ENCODE data around the gene SNX5.

Gene SNX5

DNA sequence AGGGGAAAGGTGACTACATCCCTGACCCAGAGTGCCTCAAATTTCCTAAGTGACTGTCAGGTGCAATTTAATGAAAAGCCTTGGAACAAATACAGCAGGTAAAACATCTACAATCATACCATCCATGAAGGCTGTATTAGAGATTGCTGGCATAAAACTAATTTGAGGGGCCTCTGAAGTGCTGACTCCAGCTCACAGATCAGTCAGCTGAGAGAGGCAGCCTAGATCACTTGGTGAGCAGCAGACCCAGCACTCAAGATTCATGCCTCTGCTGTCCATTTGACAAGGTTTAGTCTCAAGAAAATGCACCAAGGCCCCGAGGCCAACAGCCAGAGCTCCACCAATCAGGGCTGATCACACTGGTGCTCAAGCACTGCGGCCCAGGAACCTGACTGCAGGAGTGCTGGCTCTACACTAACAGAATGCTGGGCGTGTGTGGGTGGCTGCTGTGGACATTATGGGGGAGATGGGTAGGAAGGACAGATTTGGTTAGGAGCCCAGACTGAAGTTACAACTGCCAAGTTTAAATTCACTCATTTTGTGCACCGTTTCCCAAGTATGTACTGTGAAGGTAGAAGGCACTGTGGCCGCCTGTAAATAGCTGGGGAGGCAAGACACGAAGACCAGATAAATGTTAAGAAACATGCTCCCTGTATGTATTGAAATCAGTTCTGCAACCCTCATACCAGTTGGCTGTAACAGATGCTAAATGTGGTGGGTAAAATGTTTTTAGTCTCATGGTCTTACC, 28.2 kb downstream of the SNX5 start:
- DNase-seq (ENCODE audit: low read depth) = no peak

- no peak for DNase-seq (ENCODE audit: low read depth)
Observed at GRCh38 chr20:17939622-17940223, 28.9 kb downstream of the SNX5 start.

DNA sequence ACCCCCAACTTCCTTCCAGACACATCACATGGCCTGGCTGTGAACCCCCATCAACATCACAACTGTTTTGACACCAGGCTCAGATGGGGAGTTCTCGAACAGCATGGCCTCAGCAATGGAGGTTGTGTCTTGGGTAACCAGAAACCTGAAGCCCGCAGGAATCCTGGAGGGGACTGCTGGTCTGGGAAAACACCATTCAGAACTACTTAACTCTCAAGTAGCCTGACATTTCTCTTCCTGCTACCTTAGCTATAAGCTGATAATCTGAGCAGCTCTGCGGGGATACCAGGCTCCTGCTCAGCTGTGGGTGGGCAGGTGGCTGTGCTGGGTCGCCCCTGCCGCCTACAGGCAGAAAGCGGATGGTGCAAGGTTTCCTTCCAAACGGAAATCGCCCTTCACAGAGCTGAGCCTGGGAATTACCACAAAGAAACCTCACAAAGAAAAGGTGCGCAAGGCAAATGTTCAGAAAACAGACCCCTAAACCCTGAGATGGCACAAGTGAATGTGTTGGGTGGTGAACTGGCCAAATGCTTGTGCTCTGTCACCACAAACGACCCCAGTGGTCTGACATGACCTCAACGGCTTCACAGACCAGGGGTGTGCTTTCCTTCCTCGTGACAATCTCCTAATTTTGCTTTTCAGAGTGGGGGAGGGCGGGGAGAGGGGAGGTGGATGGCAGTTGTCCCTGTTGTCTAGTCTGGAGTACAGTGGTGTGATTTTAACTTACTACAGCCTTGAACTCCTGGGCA, 29.5 kb downstream of the SNX5 start:
- DNase-seq (ENCODE audit: low read depth) = no peak

DNA sequence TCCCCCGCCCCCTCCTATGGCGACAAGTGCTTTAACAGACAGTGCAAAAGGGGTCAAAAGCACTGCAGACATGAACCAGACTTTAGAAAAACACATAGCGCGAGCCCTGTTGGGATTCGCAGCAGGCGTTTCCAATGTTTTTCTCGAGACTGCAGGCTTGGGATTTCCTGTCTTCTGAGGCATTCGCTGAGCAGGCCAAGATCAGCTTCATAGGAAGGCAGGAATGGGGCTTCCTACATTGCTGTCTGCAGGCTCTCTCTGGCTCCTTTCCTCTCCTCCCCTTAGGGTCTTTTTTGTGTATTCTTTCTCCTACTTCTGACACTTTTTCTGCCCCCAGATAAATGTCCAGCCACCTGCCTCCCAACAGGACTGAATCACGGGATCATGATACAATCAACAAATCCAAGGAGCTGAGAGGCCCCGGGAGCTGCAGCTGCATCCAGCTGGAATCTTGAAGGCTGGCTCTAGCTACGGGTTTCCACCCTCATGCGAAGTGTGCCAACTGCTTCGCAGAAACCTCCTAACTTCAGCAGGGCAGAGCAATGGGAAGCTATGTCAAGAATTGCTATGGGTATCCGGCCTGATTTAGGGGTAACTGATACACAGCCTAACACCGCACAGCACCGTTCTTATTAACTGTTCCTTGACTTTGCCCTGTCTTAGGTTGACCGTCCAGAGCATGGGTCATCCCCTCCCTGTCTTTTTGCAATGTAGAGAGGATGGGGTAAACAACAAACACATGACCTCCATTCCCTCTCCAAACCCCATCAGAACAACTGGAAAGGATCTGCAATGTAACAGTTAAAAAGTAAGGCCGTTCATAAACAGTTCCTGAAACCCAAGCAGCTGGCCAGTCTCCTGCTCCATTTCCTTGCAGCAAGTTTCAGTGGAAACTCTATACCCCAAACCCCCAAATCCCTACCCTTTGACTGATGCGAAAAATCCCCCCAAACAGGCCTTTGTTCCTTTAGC, 31.5 kb downstream of the SNX5 start:
- DNase-seq (ENCODE audit: low read depth) = no peak

DNA sequence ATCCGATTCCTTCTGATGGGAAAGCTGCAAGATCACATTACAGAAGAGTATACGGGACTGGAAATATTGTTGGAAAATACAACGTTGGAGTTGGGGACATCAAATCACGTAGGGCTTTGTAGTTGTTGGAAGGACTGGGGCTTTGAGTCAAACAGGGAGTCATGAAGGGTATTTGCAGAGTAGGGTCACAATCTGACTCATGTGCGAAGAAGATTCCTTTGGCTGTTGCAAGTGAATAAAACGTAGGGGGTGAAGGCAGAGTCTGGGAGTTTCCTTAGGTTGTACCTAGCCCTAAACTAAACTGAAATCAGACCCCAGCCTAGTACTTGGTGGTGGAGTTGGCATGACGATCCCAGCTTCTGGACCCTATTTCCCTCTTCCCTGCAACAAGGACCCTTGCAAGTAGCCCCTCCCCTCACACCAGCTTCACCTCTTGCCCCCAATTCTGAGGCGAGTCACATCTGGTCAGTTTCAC, 32.3 kb downstream of the SNX5 start:
- DNase-seq (ENCODE audit: low read depth) = no peak

GRCh38 chr20:17935761-17936160, 32.8 kb downstream of the SNX5 start:
- DNase-seq (ENCODE audit: low read depth) = no peak

- no peak for DNase-seq (ENCODE audit: low read depth)
Observed at GRCh38 chr20:17935186-17935585, 33.4 kb downstream of the SNX5 start.

DNA sequence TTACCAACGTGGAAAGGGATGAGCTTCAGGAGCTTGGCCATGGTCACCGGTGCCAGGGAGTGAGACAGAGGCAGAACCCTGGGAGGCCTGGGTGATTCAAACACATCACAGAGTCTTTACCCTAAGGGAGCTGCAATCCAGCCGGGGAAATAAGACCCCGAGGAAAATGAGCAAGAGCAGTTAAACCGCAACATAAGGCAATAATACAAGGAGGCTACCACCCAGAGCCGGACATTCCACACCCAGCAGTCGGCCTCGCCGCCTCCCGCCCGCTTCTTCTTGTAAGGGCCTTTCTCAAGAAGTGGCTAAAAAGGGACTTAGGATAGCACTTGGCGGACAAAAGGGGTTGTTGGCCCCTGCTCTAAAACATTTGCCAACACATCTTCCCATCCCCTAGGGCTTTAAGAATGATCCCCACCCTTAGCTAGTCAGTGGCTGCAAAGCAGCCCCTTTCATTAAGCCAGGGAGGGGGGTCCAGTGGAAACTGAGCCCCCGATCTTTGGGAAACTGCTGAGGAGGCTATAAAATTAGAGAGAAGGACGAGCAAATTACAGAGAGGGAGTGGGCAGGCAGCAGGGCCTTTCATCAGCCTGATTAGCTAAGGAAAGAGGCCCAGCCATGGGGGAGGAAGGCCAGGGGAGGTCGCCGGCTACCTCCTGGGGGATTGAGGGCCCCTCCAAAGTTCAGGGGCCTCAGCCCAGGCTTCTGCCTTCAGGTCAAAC, 34.3 kb downstream of the SNX5 start:
- DNase-seq (ENCODE audit: low read depth) = no peak

DNA sequence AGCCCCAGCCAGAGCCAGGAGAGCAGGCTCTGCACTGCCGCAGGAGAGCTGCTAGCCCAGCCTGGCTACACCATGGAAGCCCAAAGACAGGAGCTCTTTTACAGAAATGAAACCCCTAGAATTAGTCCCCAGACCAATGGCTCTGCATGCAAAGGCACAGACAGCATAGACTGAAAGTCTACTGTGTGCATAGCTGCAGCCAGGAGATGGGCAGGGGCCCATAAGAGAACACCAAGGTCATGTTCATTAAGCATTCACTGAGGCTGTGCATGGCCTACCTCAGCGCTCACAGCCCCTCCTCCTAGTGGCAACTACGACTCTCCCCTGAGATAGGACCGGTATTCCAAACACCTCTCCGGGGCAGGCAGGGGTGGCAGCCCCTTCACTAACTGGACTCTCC, 34.9 kb downstream of the SNX5 start:
- DNase-seq (ENCODE audit: low read depth) = no peak

- no peak for DNase-seq (ENCODE audit: low read depth)
Observed at GRCh38 chr20:17933121-17933520, 35.5 kb downstream of the SNX5 start.

GRCh38 chr20:17932396-17932795, 36.2 kb downstream of the SNX5 start:
- DNase-seq (ENCODE audit: low read depth) = no peak

GRCh38 chr20:17931513-17931912, 37.1 kb downstream of the SNX5 start:
- no peak for DNase-seq (ENCODE audit: low read depth)

DNA sequence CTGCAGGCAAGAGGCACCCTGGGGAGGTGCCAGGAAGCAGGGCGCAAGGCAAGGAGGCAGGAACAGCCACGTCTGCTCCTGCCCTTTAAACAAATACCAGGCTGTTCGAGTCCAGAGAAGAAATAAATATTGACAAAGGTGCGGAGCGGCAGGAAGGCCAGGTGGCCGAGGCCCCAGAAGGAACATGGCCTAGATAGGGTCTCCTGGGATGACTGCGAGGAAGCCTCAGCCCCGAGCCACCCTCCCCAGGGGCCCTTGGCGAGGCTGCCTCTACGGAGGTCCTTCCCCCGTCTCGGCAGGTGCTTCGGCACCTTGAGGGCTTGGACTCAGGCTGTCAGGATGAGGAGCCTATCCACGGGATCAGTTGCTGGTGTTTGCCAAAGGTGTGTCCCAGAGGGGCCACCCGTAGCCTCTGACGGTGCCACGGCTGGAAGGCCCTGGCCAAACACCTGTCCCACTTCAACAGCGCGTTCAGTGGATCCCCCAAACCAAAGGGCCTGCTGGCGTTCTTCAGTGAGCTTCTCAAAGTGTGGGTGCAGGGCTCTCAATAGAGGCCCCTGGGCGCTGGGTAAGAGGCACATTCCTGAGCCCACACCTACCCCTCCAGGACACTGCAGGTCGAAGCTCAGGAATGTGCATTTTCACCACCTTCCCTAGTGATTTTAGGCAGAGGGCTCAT, 39.8 kb downstream of the SNX5 start:
- DNase-seq (ENCODE audit: low read depth) = no peak

- no peak for DNase-seq (ENCODE audit: low read depth)
Observed at GRCh38 chr20:17928211-17928611, 40.4 kb downstream of the SNX5 start.

GRCh38 chr20:17925940-17926300, 42.7 kb downstream of the SNX5 start:
- DNase-seq (ENCODE audit: low read depth) = no peak

DNA sequence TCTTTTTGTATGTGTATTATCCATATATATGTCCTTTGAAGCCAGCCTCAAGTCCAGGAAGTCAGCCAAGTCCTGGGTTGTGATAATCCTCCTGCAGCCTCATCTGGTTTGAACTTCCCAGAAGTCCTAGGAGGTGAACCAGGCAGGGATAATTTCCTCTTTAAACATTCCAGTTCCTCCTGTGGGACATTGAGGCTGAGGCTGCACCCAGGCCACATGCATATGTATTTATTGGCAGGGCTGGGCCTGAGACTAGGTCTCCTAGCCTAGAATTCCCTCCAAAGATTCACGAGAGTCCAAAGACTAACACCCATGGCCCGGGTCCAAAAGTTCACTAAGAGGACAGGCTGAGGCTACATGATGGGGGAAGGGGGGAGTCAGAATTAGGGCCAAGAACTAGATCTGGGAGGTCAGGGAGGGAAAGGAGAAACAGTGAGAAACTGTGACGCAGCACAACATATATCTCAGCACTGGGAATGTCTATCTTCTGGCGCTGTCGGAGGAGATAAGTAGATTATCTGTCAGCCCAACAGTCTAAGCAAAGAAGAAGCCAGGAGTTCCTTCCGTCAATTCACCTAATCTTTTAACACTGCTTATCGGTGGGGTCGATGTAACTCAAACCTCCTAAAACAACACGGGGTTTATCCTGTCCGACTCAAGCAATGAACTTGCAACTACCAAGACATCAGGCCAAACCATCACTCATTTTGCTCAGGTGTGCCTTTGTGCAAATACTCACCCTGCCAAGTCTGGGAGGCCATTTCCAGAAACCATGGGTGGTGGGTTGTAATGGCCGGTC, 43.3 kb downstream of the SNX5 start:
- DNase-seq (ENCODE audit: low read depth) = no peak

GRCh38 chr20:17921774-17922173, 46.8 kb downstream of the SNX5 start:
- no peak for DNase-seq (ENCODE audit: low read depth)

- no peak for DNase-seq (ENCODE audit: low read depth)
Observed at GRCh38 chr20:17919149-17919548, 49.4 kb downstream of the SNX5 start.

DNA sequence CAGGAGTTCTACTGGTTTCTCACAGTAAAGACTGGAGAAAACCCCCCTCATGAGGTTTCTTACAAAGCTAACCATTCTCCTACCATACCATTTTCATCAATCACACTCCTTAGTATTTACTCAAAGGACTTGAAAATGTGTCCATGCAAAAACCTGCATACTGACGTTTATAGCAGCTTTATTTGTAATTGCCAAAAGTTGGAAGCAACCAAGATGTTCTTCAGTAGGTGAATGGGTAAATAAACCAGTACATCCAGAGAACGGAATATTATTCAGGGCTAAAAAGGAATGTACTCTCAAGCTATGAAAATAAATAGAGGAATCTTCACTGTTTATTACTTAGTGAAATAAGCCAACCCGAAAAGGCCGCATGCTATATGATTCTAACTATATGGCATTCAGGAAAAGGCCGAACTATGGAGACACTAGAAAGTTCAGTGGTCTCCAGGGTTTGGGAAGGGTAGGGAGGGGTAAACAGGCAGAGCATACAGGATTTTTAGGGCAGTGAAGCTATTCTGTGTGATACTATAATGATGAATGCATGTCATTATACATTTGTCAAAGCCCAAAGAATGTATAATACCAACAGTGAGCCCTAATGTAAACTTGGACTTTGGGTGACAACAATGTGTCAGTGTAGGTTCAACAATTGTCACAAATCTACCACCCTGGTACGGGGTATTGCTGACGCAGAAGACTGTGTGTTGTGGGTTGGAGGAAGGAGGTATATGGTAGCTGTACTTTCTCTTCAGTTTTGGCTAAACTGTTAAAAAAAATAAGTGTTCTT, 50.6 kb downstream of the SNX5 start:
- DNase-seq (ENCODE audit: low read depth) = no peak

Data from T-helper 22 cell (primary cell).